Dedifferentiated amniotic fluid mesenchymal stem cell (primary cell): Measurements from ENCODE around the gene C10orf143.

Source experiments
- DNase-seq: peaks from one replicate; pipeline ENCODE4 v3.0.0-alpha.2; 2016; ENCODE audit errors: extremely low spot score

The C10orf143 gene

GRCh38 chr10:130053561-130053960 lies 57.1 kb downstream of the C10orf143 start:
- DNase-seq, result peak; percentile 63

- no peak for DNase-seq
These were observed 58.4 kb downstream of the C10orf143 start for GRCh38 chr10:130052193-130052592.

GRCh38 chr10:130050721-130051120 lies 59.9 kb downstream of the C10orf143 start:
- DNase-seq, result no peak

- no peak for DNase-seq
These were observed 60.6 kb downstream of the C10orf143 start for GRCh38 chr10:130049987-130050386.

GRCh38 chr10:130049244-130049643 lies 61.4 kb downstream of the C10orf143 start:
- DNase-seq, result no peak

- no peak for DNase-seq
These were observed 62.5 kb downstream of the C10orf143 start for GRCh38 chr10:130048081-130048480.

GRCh38 chr10:130047336-130047735 lies 63.3 kb downstream of the C10orf143 start:
- DNase-seq, result no peak

GRCh38 chr10:130046591-130046990 lies 64.0 kb downstream of the C10orf143 start:
- no peak for DNase-seq

- DNase-seq, result no peak
These were observed 64.8 kb downstream of the C10orf143 start for GRCh38 chr10:130045801-130046321.

- no peak for DNase-seq
These were observed 65.5 kb downstream of the C10orf143 start for GRCh38 chr10:130045091-130045652.

- no peak for DNase-seq
These were observed 66.3 kb downstream of the C10orf143 start for GRCh38 chr10:130044067-130045061.

- no peak for DNase-seq
These were observed 67.1 kb downstream of the C10orf143 start for GRCh38 chr10:130043491-130043890.

- no peak for DNase-seq
These were observed 68.2 kb downstream of the C10orf143 start for GRCh38 chr10:130042381-130042780.

GRCh38 chr10:130041451-130042371 lies 68.9 kb downstream of the C10orf143 start:
- no peak for DNase-seq

- DNase-seq, result no peak
These were observed 69.8 kb downstream of the C10orf143 start for GRCh38 chr10:130040817-130041330.

- DNase-seq, result no peak
These were observed 70.3 kb downstream of the C10orf143 start for GRCh38 chr10:130040351-130040750.

- DNase-seq, result no peak
These were observed 71.5 kb downstream of the C10orf143 start for GRCh38 chr10:130039141-130039540.

- no peak for DNase-seq
These were observed 72.0 kb downstream of the C10orf143 start for GRCh38 chr10:130038611-130039109.

- DNase-seq, result no peak
These were observed 72.5 kb downstream of the C10orf143 start for GRCh38 chr10:130038019-130038555.

- no peak for DNase-seq
These were observed 73.4 kb downstream of the C10orf143 start for GRCh38 chr10:130037169-130037661.
